Activated CD8-positive, alpha-beta memory T cell treated with anti-CD3 and anti-CD28 coated beads, Interleukin-2, amount 50 U/mL, for 1 hour (primary cell): ENCODE measurements around the gene ADCY1.
"Not testable (repeated sequence)": the region's sequence is repeated elsewhere in the genome, so short reads cannot be mapped to it uniquely, and the experiment has no call there.

Experiments
- DNase-seq: peaks from one replicate; pipeline ENCODE4 v3.0.0-alpha.2; 2020; ENCODE audit errors: extremely low read depth

Gene ADCY1

GRCh38 chr7:45710271-45711160 lies 136.3 kb downstream of the ADCY1 start:
- DNase-seq = no peak

GRCh38 chr7:45711161-45711490 lies 137.0 kb downstream of the ADCY1 start:
- no peak for DNase-seq

- DNase-seq = no peak
These were observed 138.0 kb downstream of the ADCY1 start for GRCh38 chr7:45712057-45712689.

DNA sequence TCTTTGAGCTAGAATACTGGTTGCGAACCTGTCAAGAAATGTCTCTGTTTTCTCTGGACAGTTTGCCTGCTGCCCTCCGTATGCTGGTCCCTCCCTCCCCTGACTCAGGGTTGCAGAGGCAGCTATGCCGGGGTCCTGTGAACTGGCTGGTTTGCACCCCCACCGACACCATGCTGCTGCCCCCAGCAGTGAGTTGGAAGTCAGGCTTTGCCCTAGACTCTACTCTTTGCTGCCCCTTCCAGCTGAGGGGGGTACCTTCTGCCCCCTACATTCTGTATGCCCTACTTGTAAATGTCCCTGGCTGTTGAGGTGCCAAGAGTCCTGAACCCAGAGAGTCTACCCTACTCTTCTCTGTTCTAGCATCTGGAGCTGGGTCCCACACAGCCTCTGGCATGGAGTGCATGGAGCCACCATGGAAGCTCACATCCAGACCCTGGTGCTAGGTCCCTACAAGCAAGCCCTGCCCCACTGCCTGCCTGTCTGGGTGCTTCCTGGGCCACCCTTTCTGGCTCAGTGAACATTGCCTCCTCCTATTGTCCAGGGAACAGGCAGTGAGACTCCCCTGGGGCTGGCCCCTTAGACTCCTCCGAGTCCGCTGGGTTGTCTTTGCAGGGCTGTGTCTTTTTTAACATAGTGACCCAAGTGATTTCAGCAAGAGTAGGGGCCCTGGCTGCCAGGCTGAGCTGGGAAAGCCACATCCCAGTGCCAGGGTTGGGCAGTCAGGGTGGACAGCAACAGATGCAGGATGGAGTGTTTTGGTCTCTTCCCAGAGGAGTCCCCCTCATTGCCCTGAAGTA lies 138.9 kb downstream of the ADCY1 start:
- no peak for DNase-seq

DNA sequence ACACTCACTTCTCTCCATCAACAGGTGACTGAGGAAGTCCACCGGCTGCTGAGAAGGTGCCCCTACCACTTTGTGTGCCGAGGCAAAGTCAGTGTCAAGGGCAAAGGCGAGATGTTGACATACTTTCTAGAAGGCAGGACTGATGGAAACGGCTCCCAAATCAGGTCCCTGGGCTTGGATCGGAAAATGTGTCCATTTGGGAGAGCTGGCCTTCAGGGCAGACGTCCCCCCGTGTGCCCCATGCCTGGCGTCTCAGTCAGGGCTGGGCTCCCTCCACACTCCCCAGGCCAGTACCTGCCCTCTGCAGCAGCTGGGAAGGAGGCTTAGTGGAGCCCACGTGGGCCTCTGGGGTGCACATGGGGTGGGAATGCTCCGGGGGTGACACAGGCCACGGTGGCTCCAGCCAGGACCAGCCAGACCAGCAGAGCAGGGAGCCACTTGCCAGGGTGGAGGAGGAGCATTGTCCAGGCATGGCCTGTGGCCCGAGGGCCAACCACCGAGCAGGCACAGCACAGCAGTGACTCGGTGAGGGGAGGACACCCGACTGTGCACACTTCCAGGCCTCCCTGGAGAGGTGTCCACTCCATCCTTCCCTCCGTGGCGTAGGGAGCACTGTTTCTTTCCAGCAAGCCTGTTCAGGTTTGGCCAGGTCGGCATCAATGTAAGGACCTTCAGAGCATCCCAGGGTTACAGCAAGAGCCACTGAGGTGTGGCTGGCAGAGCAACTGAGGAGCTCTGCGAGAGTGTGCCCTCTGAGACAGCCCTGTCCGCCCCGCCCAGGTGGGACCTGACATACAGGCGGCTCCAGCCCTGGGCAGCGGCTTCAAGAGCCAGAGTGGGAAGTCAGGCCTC lies 139.7 kb downstream of the ADCY1 start:
- no peak for DNase-seq

DNA sequence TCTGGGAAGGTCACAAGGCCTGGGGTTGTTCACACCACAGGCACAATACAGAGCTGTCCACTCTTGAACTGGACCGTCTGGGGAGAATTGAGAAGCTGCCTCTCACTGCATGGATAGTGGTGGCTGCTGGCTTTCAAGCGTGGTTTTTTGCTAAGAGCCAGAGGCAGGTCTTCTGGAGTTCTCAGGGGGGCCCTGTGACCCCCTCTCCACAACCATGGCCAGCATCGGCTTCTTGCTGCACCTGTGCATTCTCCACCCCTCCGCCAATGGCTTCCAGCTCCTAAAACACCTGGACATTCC lies 140.3 kb downstream of the ADCY1 start:
- DNase-seq = no peak

GRCh38 chr7:45715471-45716352 lies 141.5 kb downstream of the ADCY1 start:
- no peak for DNase-seq

GRCh38 chr7:45716380-45717203 lies 142.4 kb downstream of the ADCY1 start:
- DNase-seq = no peak

GRCh38 chr7:45717537-45718235 lies 143.5 kb downstream of the ADCY1 start:
- no peak for DNase-seq

DNA sequence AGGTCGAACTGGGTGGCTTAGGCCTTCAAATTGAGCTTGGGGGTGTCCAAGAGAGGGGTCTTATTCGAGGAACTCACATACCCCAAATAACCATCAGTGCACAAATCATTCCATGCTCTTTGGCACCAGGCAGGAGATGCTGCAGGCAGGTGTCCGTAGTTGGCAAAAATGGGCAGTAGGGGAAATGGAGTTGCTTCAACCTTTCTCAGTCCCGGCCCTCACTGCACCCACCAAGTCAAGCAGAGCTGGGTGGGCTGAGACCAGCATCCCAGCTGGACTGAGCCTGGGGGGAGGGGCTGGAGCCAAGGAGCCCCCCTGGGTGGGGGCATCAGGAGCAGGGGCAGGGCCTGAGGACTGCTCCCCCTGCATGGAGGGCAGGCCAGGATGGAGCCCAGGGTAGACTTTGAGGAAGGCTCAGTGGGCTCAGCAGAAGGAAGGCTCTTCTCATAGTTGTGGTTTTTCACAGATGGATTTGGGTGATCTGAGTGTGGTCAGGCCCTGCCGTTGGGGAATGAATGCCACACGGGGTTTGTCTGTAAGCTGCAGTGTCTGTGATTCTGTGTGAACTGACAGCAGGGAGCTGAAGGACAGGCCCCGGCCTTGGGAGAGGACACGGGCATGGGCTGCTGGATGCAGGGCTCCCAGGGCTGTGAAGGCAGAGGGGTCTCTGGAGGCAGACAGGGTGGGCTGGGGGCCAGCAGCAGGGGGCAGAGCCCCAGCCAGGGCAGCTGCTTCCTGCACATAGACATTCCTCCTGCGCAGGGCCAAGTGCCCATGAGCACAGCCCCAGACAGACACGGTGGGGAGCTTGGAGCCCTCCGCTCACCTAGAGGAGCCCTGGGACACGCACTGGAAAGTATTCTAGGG lies 144.5 kb downstream of the ADCY1 start:
- no peak for DNase-seq

DNA sequence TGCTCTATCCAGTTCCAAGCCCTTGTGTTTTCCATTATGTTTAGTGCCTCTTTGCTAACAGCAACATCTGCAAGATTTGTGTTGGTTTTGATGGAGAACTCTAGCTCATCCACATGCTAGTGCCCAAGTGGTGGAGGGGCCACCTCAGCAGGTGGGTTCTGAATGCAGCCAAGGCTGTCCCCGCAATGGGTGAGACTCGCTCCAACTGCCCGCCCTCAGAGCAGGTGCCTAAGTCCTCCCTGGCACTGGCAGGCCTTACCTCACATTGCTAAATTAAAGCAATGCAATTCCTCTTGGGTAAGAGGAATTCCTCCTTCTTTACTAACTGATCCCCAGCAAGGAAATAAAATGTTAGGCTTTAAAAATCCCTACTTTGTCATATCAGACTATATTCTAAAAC lies 146.8 kb downstream of the ADCY1 start:
- DNase-seq = no peak

DNA sequence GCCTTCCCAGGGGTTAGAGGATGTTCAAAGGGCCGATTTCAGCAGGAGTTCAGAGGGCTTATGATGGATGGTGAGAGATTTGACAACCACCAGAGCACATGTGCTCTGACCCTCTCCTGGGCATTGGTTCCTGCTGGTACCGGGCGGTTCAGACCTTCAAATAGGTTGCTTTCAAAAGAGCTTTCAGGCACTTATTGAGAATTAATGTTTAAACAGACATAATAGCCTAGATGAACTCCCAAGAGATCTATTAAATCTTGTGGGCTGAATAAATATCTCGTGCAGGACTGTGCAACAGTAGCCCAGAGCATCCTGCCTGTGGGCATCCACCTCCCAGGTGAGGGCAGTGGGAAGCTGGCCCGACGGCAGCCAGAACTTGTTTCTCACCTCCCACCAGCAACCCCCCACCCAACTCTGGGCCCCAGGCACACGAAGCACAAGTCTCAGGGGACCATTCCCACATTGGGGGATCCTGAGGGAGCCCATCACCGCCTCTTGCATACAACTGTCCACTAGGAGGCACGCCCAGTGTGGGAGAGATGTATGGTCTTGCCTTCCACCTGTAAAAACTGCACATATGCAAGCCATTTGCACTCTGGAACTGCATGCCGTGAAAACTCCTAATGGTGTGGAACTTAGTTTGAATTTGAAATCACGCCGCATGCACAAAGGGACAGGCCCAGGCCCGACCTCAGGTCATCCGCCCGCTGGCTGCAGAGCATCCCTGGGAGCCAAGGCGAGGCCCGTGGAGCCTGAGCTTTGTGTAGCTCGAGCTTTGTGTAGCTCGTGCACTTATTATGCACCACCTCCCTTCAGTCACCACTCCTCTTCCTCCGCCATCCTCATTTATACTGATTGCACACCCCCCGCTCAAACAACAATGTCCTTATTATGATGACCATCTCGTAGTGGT lies 147.8 kb downstream of the ADCY1 start:
- no peak for DNase-seq

DNA sequence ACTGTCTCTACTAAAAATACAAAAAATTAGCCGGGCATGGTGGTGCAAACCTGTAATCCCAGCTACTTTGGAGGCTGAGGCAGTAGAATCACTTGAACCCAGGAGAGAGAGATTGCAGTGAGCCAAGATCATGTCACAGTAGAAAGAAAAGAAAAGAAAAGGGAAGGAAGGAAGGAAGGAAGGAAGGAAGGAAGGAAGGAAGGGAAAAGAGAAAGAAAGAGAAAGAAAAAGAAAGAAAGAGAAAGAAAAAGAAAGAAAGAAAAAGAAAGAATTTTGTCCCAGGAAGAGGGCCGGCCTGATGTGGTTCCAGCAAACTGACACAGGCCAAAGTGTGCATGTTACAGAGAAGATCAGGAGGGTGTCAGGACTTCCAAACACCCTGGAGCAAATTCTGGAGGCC lies 151.1 kb downstream of the ADCY1 start:
- not testable (repeated sequence) for DNase-seq

GRCh38 chr7:45726883-45727282 lies 152.7 kb downstream of the ADCY1 start:
- DNase-seq = no peak

GRCh38 chr7:45731692-45732443 lies 157.7 kb downstream of the ADCY1 start:
- not testable (repeated sequence) for DNase-seq

DNA sequence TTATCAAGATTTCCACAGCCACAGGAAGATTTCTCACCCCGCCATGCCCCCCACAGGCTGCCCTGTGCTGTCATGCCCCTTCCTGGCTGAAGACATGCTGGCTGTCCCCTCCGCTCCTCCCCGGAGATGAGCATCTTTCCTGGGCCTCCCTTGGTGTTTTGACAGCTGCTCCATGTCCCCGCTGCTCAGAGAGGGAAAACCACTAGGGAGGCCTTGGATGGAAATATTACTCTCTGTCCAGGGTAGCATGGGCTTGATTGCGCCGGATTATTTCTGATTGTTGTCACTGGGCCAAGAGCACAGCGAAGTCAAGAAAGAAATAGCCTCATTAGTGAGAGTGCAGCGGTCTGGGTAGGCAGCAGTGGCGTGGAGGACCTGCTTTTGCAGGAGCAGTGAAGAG lies 164.8 kb downstream of the ADCY1 start:
- not testable (repeated sequence) for DNase-seq

DNA sequence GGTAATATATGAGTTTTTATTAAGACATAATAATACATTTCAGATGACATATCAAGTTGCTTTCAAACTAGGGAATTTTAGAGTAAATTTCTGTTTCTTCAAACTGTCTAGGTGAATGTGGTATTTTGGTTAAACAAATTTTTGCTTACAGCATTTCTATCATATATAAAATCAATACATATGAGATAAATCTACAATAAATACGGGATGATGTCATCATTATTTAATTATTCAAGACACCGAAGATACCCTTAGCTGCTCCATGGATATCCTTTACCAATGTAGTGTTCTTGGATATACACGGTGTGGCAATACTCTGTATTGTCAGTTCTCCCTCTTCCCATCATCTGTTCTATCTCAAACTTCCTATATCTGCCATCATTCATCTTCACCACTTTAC lies 166.4 kb downstream of the ADCY1 start:
- DNase-seq = not testable (repeated sequence)
